Ovary (tissue), 3 donors: ENCODE data around the gene CCDC138.

Experiments
- CTCF ChIP-seq, 3 donors: fragments of 450-650 bp in 2 of 3; fragments of 200-600 bp in 1 of 3; IDR thresholded peaks; one replicate each; pipeline versions ENCODE4 v1.5.1 to v1.8.0; 2016 to 2022; ENCODE audit warnings: antibody characterized with exemption in 3 of 3, mild to moderate bottlenecking in 1 of 3
- EP300 ChIP-seq: sonication (generic); formaldehyde crosslinking; IDR thresholded peaks from one replicate; pipeline ENCODE4 v1.6.1; 2017; ENCODE audit warnings: antibody characterized with exemption
- donor health status: DM: no; HTN: no; CAD: no.

- TF ChIP-seq CTCF (IDR thresholded peaks at IDR 0.05) (no peak), EP300 (no peak)
These were observed 131.7 kb downstream of the CCDC138 start for GRCh38 chr2:108918156-108918874.
